Dendritic cell treated with granulocyte-macrophage colony-stimulating factor and Interleukin-4, amounts not matched to agents 40 ng/mL and 50 ng/mL, for 4 days (primary cell): Measurements from ENCODE around the gene SYTL4.

Experiments
- H3K27ac Mint-ChIP-seq: one replicate; pipeline ENCODE4 v1.8.0; 2022; ENCODE audit warnings: mild to moderate bottlenecking, mixed read lengths
- H3K27me3 Mint-ChIP-seq: one replicate; pipeline ENCODE4 v1.8.0; 2022; ENCODE audit warnings: mild to moderate bottlenecking, mixed read lengths
- H3K36me3 Mint-ChIP-seq: one replicate; pipeline ENCODE4 v1.8.0; 2022; ENCODE audit warnings: low read depth, mixed read lengths
- H3K4me1 Mint-ChIP-seq: one replicate; pipeline ENCODE4 v1.8.0; 2022; ENCODE audit warnings: low read depth, mixed read lengths
- H3K4me3 Mint-ChIP-seq: one replicate; pipeline ENCODE4 v1.8.0; 2022; ENCODE audit warnings: mild to moderate bottlenecking, moderate library complexity, mixed read lengths
- H3K9me3 Mint-ChIP-seq: one replicate; pipeline ENCODE4 v1.8.0; 2022; ENCODE audit warnings: mixed read lengths
- intact Hi-C: fragments of 100-400 bp; cut with micrococcal nuclease; formaldehyde crosslinking; loops from one replicate; pipeline ENCODE4 v1.15.0; 2022

Gene SYTL4

DNA sequence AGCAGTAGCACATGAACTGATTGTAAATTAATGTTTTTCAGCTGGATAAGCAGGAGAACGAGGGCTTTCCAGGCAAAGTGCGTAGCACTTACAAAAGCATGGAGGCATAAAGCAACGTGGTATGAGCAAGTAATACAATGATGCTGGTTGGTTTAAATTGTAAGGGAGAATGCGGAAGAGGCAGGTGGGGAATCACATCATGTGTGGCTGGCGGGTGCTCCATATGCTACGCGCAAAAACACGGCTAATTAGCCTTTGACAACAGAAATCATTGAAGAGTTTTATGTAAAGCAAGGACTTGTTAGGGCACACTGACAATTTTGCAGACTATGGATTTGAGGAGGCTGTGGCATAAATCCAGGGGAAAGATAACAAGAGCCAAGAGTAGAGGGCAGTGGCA lies 14.6 kb downstream of the SYTL4 start:
- Mint-ChIP-seq H3K9me3 (no peaks in the 10 kb centered on the region), H3K27me3 (no peaks in the 10 kb centered on the region), H3K36me3 (no peaks in the 10 kb centered on the region), H3K27ac (no peak overlapping the region), H3K4me1 (no peaks in the 10 kb centered on the region), H3K4me3 (no peak overlapping the region)
- intact Hi-C loops, result no loop called here

DNA sequence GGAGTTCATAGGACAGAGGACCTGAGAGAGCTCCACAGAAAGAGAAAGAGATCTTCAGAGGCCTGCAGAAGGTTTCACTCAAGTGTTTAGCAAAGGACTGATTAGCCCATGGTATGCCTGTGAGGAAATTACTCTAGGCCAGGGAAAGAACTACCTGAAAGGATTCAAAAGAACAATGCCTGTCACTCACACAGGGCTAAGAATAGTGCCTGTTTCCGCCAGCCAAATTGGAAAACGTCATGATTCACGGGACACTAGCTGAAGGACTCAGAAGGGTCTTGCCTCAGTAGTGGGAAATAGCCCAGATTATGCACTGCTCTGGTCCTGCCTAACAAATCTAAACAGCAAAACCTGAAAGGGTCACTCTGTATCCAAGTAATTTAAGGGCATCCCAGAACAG lies 21.1 kb downstream of the SYTL4 start:
- Mint-ChIP-seq H3K27me3 (no peaks in the 10 kb centered on the region), H3K27ac (no peak overlapping the region), H3K4me3 (no peak overlapping the region), H3K36me3 (no peaks in the 10 kb centered on the region), H3K4me1 (no peaks in the 10 kb centered on the region), H3K9me3 (no peaks in the 10 kb centered on the region)
- intact Hi-C loops, result no loop called here

DNA sequence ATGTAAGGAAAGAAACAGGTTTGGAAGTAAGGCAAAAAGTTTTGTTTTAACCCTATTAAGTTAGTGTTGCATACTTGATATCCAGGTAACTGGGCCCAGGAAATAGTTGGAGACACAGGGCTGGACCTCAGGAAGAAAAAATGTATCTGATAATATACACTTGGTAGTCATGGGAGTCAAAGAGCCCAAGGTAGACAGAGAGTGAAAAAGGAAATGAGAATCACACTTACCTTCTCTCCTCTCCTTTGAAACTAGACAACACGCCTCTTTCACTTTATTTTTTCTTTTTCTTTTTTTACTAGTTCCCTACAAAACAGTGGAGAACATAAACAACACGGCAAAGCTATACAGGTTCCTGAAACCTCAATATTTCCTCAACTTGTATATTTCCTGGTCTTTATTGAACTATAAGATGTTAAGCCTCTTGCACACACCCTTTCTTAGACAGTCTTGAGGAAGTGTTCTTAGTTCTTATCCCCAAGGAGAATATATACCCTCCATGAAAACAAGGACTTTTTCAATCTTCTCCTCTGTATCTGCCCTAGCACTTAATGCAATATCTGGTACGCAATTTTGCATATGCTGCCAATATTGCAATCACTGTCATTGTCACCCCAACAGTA lies 27.2 kb downstream of the SYTL4 start:
- Mint-ChIP-seq H3K4me3 (no peak overlapping the region), H3K9me3 (no peaks in the 10 kb centered on the region), H3K4me1 (no peaks in the 10 kb centered on the region), H3K27ac (no peak overlapping the region), H3K36me3 (no peaks in the 10 kb centered on the region), H3K27me3 (no peaks in the 10 kb centered on the region)
- intact Hi-C loops, result no loop called here

DNA sequence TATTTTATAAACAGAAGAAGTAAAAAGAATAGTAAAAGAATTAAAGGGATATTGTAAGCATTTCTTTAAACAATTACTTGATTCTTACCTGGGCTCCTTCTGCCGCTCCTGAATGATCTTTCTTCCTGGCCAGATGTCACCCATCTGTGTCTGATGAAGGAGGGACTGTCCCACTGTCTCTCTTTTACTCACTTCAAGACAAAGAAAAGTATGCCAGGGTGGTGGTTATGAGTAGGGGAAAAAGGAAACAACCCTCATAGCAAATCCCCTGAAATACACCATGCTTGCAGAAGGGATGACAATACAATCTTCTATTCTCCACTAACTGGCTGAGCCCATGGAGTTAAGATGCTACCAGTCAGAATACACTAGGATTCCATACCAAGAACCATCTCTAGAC lies 31.1 kb downstream of the SYTL4 start:
- H3K27ac Mint-ChIP-seq, result no peak overlapping the region
- no peaks in the 10 kb centered on the region for H3K9me3 Mint-ChIP-seq
- H3K4me1 Mint-ChIP-seq, result no peaks in the 10 kb centered on the region
- no peaks in the 10 kb centered on the region for H3K36me3 Mint-ChIP-seq
- peaks cover 1% of the 10 kb centered on the region for H3K27me3 Mint-ChIP-seq
- H3K4me3 Mint-ChIP-seq, result no peak overlapping the region
- intact Hi-C loops, result no loop called here

DNA sequence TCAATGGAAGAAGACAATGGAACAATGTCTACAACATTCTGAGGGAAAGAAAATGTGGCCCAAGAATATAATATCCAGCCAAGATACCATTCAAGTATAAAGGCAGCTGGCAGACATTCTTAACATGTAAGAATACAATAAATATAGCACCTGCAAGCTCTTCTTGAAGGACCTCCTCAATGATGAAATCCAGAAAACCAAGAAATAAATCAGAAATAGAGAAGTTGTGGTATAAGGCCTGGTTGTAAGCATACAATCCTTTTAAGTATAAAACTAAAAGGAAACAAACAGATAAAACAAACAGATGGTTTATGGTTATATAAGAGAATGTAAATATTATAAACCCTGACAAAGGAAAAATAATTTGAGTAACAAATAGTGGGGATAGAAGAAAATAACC lies 33.4 kb downstream of the SYTL4 start:
- Mint-ChIP-seq H3K4me3 (no peak overlapping the region), H3K27me3 (peaks cover 6% of the 10 kb centered on the region), H3K36me3 (no peaks in the 10 kb centered on the region), H3K27ac (no peak overlapping the region), H3K4me1 (no peaks in the 10 kb centered on the region), H3K9me3 (no peaks in the 10 kb centered on the region)
- intact Hi-C loops, result no loop called here

DNA sequence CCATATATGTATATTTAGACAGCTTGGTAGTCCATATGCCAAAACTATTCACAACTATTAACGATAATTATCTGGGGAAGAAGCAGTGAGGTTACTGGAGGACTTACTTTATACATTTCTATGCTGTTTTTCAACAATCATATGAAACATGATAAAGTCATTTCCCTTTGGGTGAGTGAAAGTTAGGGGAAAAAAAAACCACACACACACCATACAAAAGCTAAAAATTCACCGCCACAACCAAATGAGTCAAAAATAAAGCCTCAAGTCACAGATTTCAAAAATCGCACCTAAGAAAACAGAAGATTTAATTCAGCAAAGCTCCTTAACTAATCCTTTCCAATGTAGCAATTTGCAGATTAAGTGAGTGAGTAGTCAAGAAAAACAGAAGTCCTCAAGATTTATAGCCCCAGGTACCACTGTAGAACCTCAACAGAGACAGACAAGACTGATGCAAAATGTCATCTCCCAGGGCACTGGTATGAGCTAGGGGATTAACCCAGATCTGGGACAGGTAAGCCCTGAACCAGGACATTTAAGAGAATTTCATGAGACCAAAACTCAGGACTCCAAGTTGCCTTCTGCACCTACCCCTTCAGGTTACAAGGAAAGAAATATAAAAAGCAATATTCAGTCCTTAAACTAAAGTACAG lies 35.1 kb downstream of the SYTL4 start:
- H3K4me1 Mint-ChIP-seq, result no peaks in the 10 kb centered on the region
- intact Hi-C loops, result no loop called here
- H3K27me3 Mint-ChIP-seq, result peaks cover 8% of the 10 kb centered on the region
- H3K9me3 Mint-ChIP-seq, result no peaks in the 10 kb centered on the region
- no peak overlapping the region for H3K27ac Mint-ChIP-seq
- no peak overlapping the region for H3K4me3 Mint-ChIP-seq
- H3K36me3 Mint-ChIP-seq, result no peaks in the 10 kb centered on the region

DNA sequence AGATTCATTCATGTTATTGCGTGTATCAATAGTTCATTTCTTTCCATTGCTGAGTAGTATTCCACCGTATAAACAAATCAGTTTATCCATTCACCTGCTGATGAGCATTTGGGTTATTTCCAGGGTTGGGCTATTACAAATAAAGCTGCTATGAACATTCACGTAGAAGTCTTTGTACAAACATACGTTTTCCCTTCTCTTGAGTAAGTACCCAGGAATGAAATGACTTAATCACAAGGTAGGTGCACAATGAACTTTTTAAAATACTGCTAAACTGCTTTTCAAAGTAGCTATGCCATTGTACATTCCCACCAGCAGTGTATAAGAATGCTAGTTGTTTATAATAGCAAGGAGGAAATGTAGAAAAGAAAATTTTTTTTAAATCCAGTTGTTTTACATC lies 35.9 kb downstream of the SYTL4 start:
- Mint-ChIP-seq H3K36me3 (no peaks in the 10 kb centered on the region), H3K9me3 (no peaks in the 10 kb centered on the region), H3K4me1 (no peaks in the 10 kb centered on the region), H3K4me3 (no peak overlapping the region), H3K27ac (no peak overlapping the region), H3K27me3 (peaks cover 8% of the 10 kb centered on the region)
- intact Hi-C loops, result no loop called here

DNA sequence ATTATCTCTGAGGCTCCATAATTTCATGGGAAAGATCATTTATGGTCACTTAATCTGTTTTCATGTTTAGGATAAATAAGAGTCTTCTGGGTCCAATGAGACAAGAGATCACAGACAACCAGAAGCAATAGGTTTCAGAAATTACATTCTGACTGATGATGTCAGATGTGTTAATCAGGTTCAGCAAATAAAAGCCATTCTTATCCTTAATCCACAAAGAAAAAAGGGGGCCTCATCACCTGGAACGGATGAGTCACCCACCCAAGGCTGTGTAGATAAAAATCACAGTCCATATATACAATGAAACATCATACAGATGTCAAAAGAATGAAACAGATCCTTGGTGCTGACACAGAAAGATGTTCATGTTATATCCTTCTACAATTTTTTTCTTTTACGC lies 36.6 kb downstream of the SYTL4 start:
- H3K27me3 Mint-ChIP-seq, result peaks cover 8% of the 10 kb centered on the region
- no peak overlapping the region for H3K27ac Mint-ChIP-seq
- no peak overlapping the region for H3K4me3 Mint-ChIP-seq
- no peaks in the 10 kb centered on the region for H3K36me3 Mint-ChIP-seq
- no peaks in the 10 kb centered on the region for H3K9me3 Mint-ChIP-seq
- no peaks in the 10 kb centered on the region for H3K4me1 Mint-ChIP-seq
- intact Hi-C loops, result no loop called here

DNA sequence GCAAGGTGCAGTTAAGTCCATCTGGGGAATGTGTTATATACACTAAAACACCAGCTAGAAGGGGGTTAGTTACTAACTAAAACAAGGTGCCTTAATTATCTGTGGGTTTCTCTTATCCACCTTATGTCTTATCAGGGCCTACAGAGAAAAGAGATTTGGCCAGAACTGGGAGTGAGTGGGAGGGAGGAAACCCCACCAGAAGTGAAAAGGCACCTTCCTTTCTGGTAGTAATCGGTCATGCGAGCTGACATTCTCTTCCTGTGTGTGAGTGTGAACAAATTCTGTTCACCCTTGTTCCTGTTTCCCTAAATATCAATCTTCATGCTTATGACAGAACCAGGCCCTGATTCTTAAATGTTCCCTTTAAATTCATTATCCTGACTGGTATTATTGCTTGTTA lies 44.4 kb downstream of the SYTL4 start:
- Mint-ChIP-seq H3K9me3 (no peaks in the 10 kb centered on the region), H3K27ac (no peak overlapping the region), H3K4me1 (no peaks in the 10 kb centered on the region), H3K27me3 (peaks cover 7% of the 10 kb centered on the region), H3K36me3 (no peaks in the 10 kb centered on the region), H3K4me3 (no peak overlapping the region)
- intact Hi-C loops, result loop anchor here (10.0 kb wide), 2 partner anchors 173 to 597 kb away; no protein-coding TSS in a partner anchor

DNA sequence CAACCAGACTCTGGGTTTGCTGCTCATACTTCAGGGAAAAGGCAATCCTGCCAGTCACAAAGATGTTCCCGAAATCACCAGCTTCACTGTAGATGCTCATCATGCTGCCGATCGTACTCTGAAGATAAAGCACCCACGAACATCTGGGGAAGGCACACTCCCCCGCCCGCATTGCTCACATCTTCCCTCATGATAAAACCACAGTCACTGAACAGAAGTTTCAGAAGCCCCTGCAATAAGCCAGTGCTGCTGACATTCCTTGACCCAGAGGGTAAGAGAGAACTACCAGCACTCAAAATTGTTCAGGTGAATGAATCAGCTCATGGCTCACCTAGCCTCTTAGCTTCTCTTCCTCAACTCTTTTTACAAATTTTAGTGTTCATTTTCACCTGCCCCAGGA lies 44.8 kb downstream of the SYTL4 start:
- H3K4me1 Mint-ChIP-seq, result no peaks in the 10 kb centered on the region
- H3K9me3 Mint-ChIP-seq, result no peaks in the 10 kb centered on the region
- peaks cover 7% of the 10 kb centered on the region for H3K27me3 Mint-ChIP-seq
- no peak overlapping the region for H3K4me3 Mint-ChIP-seq
- intact Hi-C loops, result loop anchor here (10.0 kb wide), 2 partner anchors 172 to 598 kb away; no protein-coding TSS in a partner anchor
- no peaks in the 10 kb centered on the region for H3K36me3 Mint-ChIP-seq
- no peak overlapping the region for H3K27ac Mint-ChIP-seq

DNA sequence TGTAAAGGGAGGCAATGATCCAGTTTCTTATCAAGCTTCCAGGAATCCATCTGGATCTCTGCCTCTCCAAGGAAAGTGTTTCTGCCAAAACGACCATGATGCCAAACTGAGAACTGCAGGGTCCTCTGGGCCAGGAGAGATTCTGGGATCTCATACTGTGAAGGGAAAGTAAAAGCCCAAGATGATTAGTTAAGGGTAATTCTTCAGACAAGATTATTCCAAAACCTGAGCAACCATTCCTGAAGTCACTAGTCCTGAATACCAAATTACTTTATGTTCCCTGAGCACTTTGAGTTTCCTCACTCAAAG lies 46.0 kb downstream of the SYTL4 start:
- intact Hi-C loops, result loop anchor here (1.0 to 10.0 kb wide), 3 partner anchors 82 to 599 kb away; no protein-coding TSS in a partner anchor
- Mint-ChIP-seq H3K27me3 (peaks cover 7% of the 10 kb centered on the region), H3K4me3 (no peak overlapping the region), H3K9me3 (no peaks in the 10 kb centered on the region), H3K36me3 (no peaks in the 10 kb centered on the region), H3K4me1 (peaks cover under 1% of the 10 kb centered on the region), H3K27ac (no peak overlapping the region)

DNA sequence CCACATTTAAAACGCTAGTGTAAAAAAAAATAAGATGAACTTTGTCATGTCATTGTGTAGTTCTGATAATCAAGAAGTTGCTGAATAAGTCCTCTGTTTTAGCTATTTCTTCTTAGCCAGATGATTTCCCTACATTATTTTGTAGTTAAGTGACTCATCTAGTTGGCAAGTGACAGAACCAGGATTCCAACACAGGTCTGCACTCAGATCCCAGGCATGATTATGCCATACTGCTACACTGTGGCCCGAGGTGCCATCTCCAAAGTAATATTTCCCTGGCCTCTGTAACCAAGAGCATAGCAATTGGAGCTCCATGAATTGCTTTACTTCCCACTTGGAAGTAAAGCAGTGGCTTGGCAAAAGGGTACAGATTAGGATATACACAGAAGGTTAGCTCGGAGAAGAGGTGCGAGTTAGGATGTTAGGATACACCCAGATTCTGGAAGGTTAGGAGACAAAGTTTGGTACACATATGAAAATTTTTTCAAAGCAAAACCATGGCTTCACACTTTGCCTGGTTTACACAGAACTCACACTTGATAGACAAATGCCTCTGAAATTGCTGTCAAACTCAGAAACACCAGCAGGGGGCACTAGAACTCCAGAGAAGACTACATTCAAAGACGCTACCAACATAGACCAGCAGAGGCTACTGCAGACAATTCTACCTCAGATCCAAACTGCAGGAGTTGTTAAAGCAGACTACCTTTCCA lies 46.5 kb downstream of the SYTL4 start:
- intact Hi-C loops, result loop anchor here (1.0 to 10.0 kb wide), 3 partner anchors 83 to 599 kb away; no protein-coding TSS in a partner anchor
- Mint-ChIP-seq H3K27me3 (peaks cover 11% of the 10 kb centered on the region), H3K4me1 (peaks cover 6% of the 10 kb centered on the region), H3K27ac (no peak overlapping the region), H3K9me3 (no peaks in the 10 kb centered on the region), H3K36me3 (no peaks in the 10 kb centered on the region), H3K4me3 (no peak overlapping the region)

DNA sequence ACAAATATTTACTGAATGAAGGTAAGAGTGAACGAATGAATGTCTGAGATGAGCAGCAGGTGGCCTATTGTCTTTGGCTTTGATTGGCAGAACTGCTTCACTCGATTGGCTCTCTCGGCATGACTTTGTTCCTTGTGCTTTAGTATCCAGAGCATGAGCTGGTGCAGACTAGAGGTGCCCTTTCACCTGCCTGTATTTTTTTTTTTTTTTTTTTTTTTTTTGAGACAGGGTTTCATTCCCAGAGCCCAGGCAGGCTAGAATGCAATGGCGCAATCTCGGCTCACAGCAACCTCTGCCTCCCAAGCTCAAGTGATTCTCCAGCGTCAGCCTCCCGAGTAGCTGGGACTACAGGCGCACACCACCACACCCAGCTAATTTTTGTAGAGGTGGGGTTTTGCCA lies 49.0 kb downstream of the SYTL4 start:
- no peak overlapping the region for H3K27ac Mint-ChIP-seq
- no peaks in the 10 kb centered on the region for H3K9me3 Mint-ChIP-seq
- intact Hi-C loops, result loop anchor here (10.0 kb wide), 2 partner anchors 168 to 602 kb away; no protein-coding TSS in a partner anchor
- H3K4me3 Mint-ChIP-seq, result no peak overlapping the region
- H3K4me1 Mint-ChIP-seq, result peaks cover 9% of the 10 kb centered on the region
- H3K36me3 Mint-ChIP-seq, result no peaks in the 10 kb centered on the region
- H3K27me3 Mint-ChIP-seq, result peaks cover 31% of the 10 kb centered on the region

DNA sequence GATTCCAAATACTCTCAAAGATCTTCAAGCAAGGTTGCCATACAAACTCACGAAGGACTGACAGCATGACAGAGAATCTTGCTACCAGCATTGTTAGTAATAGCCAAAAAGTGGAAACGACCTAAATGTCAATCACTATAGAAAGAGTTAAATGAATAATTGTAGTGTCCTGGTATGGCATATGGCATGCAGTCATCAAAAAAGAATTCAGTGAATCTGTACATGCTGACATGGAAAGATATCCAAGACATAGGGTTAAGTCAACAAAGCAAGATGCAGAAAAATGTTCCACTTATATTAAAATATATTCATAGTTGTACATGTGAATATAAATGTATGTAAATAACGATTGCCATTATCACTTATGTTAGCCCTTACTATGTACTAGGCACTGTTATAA lies 50.3 kb downstream of the SYTL4 start:
- no peaks in the 10 kb centered on the region for H3K36me3 Mint-ChIP-seq
- intact Hi-C loops, result loop anchor here (10.0 kb wide), 2 partner anchors 167 to 603 kb away; no protein-coding TSS in a partner anchor

More for the DNA sequence above, 50.3 kb downstream of the SYTL4 start:
- Mint-ChIP-seq H3K4me3 (no peak overlapping the region), H3K9me3 (no peaks in the 10 kb centered on the region), H3K4me1 (peaks cover 9% of the 10 kb centered on the region), H3K27ac (no peak overlapping the region), H3K27me3 (peaks cover 36% of the 10 kb centered on the region)
